Stimulated activated CD8-positive, alpha-beta memory T cell treated with anti-CD3 and anti-CD28 coated beads, Interleukin-7, amount 100 ng/mL, for 24 hours (primary cell): Measurements from ENCODE around the gene TMEM61.
A peak's percentile ranks its signal among the peaks of the same experiment; 100 is the strongest.

Experiments used
- DNase-seq: peaks from one replicate; pipeline ENCODE4 v3.0.0-alpha.2; 2020; ENCODE audit warnings: low read depth

Gene TMEM61

DNA sequence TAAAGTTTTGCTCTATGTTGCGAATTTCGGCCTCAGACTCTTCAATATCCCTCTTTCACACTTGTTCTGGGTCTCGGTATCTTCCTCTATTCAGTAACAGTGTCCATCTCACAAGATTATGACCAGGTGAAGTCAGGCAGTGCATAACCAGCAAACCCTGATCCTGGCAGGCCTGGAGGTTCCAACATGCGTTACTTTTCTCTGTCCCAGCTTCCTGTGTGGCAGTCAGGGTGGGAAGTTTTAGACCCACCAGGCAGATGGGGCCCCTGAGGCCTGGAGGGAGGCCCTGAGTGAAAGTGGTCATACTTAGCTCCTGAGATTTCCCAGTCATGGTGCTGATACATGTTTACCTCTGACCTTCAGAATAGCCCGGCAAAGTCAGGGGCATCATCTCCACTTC, 5.1 kb downstream of the TMEM61 start:
- no peak for DNase-seq

DNA sequence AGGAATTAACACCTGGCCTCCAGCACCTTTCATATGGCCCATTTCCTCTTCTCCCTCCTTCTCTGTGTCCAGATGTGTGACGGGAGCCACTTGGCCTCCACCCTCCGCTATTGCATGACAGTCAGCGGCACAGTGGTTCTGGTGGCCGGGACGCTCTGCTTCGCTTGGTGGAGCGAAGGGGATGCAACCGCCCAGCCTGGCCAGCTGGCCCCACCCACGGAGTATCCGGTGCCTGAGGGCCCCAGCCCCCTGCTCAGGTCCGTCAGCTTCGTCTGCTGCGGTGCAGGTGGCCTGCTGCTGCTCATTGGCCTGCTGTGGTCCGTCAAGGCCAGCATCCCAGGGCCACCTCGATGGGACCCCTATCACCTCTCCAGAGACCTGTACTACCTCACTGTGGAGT, 5.6 kb downstream of the TMEM61 start:
- no peak for DNase-seq

DNA sequence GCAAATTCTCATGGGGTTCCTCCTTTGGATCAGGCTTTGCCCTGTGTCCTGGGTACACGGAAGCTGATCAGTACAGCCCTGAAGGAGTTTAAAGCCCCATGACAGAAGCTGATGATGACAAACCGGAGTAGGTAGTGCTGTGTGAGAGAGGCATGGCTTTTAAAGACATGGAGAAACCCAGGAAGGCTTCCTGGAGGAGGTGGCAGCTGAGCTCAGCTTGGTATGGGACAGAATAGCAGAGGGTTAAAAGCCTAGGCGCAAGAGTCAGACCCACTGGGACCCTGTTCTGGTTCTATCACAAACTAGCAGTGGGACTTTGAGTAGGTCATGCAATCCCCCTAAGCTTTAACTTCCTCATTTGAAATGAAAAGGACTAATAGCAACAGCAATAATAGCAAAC, 6.1 kb downstream of the TMEM61 start:
- no peak for DNase-seq

- no peak for DNase-seq
Observed at GRCh38 chr1:54987427-54987826, 7.0 kb downstream of the TMEM61 start.

DNA sequence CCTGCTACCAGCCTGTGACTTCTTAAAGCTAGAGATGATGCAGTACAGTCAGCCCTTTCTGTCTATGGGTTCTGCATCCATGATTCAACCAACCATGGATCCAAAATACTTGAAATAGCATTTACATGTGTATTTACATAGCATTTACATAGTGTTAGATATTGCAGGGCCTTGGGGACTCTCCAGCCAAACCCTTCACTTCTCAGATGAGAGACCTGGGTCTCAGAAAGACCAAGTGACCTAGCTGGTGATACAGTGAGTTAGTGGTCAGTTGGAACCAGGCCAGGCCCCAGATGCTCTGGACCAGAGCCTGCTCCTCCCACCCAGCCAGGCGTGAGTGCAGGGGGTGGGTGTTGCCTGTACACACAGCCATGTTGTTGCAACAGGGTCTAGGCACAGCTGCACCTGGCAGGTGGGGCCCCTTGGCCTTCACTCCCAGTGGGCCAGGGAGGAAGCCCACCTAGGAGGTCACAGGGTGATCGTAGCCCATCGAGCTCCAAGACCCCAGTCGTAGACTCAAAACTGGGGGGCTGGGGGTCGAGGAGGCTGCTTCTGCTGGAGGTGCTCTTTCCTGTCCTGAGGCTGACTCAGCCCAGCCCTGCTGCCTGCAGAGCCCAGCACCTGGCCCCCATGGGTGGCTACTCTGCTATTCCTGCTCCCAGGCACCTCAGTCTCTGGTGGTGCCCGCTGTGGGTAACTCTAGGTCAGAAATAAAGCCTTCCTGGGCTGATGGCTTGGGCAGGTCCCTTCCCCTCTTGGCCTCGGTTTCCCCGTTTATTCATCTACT, 7.7 kb downstream of the TMEM61 start:
- no peak for DNase-seq

- DNase-seq, result no peak
Observed at GRCh38 chr1:54988975-54989374, 8.5 kb downstream of the TMEM61 start.

DNA sequence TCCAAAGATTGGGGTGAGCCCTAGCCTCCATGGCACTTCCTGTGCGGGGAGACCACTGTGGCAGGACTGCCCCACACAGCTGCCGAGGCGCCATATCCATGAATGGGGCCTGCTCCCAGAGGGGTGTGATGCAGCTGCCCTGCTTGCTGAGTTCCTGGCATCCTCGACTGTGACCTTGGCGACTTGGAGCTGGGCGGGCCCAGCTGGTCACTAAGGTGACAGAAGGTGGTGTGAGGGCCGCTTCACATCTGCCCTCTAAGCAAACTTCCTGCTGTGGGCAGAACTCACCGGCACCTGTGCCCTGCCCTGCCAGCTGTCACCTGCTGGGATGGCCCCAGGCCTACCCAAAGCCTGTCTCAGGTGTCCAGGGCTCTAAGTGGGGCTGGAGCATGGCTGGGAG, 9.0 kb downstream of the TMEM61 start:
- DNase-seq, result no peak

DNA sequence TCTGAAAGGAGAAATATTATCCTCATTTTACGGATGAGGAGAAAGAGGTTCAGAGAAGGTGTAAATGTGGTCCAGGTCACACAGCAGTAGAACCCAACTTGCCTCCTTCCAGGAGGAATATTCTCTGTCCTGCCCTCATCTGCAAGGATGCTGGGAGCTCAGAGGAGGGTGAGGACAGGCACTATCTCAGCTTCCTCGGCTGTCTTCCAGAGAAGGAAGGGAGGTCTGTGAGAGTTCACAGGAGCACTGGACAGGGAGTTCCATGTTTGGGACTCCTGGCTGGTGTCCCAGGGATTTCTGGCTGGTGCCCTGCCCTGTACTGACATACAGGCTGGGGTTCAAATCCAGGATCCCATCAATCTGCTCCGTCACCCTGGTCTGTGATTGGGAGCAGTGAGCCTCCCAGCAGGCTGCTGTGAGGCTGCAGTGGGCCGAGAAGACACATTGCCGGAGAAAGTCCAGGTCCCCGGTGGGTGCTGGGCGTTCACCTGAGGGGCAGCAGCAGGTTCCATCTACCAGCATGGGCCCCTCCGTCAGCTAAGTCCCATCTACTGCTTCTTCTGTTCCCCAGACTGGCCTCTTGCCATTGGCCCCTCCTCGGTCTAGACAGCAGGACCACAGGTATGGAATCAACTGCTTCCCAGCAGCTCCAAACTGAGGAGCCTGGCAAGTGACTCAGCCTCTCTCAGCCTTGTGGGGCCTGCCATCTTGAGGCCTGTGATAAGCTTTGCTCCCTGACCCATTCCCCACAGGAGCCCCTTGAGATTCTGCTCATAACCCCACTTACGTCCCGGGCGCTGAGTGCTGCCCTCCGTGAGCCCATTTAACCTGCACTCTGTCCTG, 9.8 kb downstream of the TMEM61 start:
- no peak for DNase-seq

GRCh38 chr1:54990916-54991315, 10.5 kb downstream of the TMEM61 start:
- DNase-seq, result no peak

DNA sequence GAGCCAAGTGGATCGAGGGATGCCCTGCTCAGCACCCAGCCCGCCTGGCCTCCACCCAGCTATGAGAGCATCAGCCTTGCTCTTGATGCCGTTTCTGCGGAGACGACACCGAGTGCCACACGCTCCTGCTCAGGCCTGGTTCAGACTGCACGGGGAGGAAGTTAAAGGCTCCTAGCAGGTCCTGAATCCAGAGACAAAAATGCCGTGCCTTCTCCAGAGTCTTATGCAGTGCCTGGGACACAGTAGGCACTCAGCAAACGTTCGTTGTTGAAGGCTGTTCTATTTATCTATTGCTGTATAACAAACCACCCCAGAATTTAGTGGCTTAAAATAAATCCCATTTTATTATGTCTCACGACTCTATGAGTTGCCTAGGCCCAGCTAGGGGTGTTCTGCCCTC, 11.5 kb downstream of the TMEM61 start:
- no peak for DNase-seq

GRCh38 chr1:54993140-54993539, 12.7 kb downstream of the TMEM61 start:
- DNase-seq, result no peak

- DNase-seq, result no peak
Observed at GRCh38 chr1:54994355-54994990, 14.0 kb downstream of the TMEM61 start.

- no peak for DNase-seq
Observed at GRCh38 chr1:54995013-54995760, 14.8 kb downstream of the TMEM61 start.

DNA sequence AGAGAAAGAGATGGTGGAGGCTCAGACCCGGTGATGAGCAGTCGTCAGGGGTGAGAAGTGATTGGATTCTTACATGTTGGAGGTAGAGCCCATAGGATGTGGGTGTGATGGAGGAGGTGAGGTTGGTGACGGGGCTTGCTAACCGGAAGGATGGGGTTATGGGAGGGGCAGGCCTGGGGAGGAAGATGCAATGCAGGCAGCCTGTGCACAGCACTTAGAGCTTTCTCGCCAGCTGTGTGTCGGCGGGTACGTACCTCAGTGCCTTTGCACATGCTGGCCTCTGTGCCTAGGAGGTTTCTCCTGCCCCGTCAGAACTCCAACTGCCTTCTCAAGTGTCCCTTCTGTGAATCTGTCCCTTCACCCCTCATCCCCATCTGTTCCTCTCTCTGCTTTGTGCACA, 15.4 kb downstream of the TMEM61 start:
- DNase-seq, result no peak

GRCh38 chr1:54996359-54996868, 16.0 kb downstream of the TMEM61 start:
- peak; percentile 67 for DNase-seq

DNA sequence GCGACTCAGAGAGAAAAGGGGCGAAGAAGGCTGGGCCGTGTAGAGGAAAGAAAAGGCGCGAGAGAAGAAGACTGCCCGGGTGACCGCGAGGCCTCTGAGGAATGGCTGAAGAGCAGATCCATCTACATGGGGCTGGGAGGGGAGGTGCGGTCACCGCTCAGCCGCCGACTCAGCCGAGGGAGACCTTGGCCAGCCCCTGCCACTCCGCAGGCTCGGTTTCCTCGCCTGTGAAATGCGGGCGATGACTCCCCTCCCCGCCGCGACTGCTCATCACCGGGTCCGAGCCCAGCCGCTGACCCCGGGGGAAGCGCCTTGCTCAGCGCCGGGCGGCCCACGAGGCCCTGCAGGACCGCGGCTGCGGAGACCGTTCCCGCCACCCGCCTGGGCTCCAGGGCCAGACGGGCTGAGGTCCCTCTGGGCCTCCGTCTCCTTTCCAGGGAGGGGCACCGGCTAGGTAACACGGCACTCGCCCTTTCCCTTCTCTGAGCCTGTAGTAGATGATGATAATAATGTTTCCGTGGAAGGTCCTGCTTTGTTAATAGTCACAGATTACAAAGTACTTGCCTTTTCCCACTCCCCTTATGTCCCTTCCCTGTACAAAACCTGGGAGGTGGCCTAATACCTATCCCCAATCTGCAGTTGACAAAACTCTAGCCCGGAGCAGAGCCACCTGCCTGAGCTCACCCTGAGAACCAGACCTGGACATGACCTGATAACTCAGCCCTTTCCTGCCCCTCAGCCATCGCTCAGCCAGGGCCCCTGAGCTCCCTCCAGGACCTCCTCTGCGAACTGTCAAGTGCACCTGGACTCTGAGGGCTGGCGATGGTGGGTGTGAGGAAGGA, 16.7 kb downstream of the TMEM61 start:
- no peak for DNase-seq

GRCh38 chr1:54997711-54997986, 17.2 kb downstream of the TMEM61 start:
- DNase-seq, result no peak

GRCh38 chr1:54998100-54998499, 17.7 kb downstream of the TMEM61 start:
- DNase-seq, result no peak

GRCh38 chr1:54998677-54999076, 18.2 kb downstream of the TMEM61 start, which contains the start of gene BSND:
TSS of gene BSND (plus strand) at chr1:54998933. CDS start at chr1:54999187, 254 bp downstream.
- no peak for DNase-seq

- no peak for DNase-seq
Observed at GRCh38 chr1:55000110-55001085, 20.0 kb downstream of the TMEM61 start.
